Measurements from ENCODE around the gene KIF22.
A peak's percentile ranks its signal among the peaks of the same experiment; 100 is the strongest.

GRCh38 chr16:29819506-29819905 lies 29.0 kb downstream of the KIF22 start:
- TF ChIP-seq POLR2AphosphoS5 (IDR thresholded peaks at IDR 0.05; ENCODE audit: low read depth, low read length), result no peak
- no peak for TF ChIP-seq ZBTB33 (IDR thresholded peaks at IDR 0.05; ENCODE audit: borderline replicate concordance, low read depth)
- peak; percentile 35 for TF ChIP-seq CTCF (IDR thresholded peaks at IDR 0.05)
- TF ChIP-seq FOXM1 (IDR thresholded peaks at IDR 0.05; ENCODE audit: low read depth), result no peak
- no peak for TF ChIP-seq RXRA (IDR thresholded peaks at IDR 0.05; ENCODE audit: borderline replicate concordance, low read depth)
- TF ChIP-seq FOXJ3 (CRISPR knock-in tag; IDR thresholded peaks at IDR 0.05), result no peak
- TF ChIP-seq YY1 (IDR thresholded peaks at IDR 0.05; ENCODE audit: low read depth), result no peak
- no peak for TF ChIP-seq EZH2phosphoT487 (IDR thresholded peaks at IDR 0.05; ENCODE audit: borderline replicate concordance, low read depth)
- TF ChIP-seq RCOR1 (IDR thresholded peaks at IDR 0.05; ENCODE audit: low read length), result no peak
- no peak for TF ChIP-seq SIN3A (IDR thresholded peaks at IDR 0.05; ENCODE audit: borderline replicate concordance, low read depth, low read length)
- no peak for TF ChIP-seq TAF1 (IDR thresholded peaks at IDR 0.05; ENCODE audit: borderline replicate concordance, low read depth, low read length)

All from SK-N-SH (cell line).